ENCODE measurements around the gene SART3. TPM values are rescaled to one million over a fixed set of nuclear protein-coding genes. Genes with fewer than 3 reads are reported as not detected.

Gene SART3
- total and polyA plus RNA-seq, 2 of the 8 experiments (the other 6 are each of a cell fraction or from before 2014, with no cell fraction given): 16.0 to 103 TPM

- TF ChIP-seq CTBP2 (IDR thresholded peaks at IDR 0.05; ENCODE audit: borderline replicate concordance, insufficient read depth, insufficient read length, low read length): no peak
- TF ChIP-seq CEBPB (IDR thresholded peaks at IDR 0.05; ENCODE audit: low read depth, low read length): no peak
These were observed 26.9 kb upstream of the SART3 start (continued) for GRCh38 chr12:108587826-108588225.

All from H1 (cell line).